Breast epithelium (tissue), 3 donors: ENCODE results near the gene EFNA2.

Source experiments
- CTCF ChIP-seq, 3 donors: fragments of 450-650 bp; IDR thresholded peaks; one replicate each; pipeline ENCODE4 v1.5.1; 2016 to 2017; ENCODE audit warnings: antibody characterized with exemption in 3 of 3, mild to moderate bottlenecking in 3 of 3, moderate library complexity in 3 of 3
- POLR2AphosphoS5 ChIP-seq, 3 donors: sonication (generic); formaldehyde crosslinking; IDR thresholded peaks; one replicate each; pipeline ENCODE4 v1.6.1; 2017; ENCODE audit warnings: antibody characterized with exemption in 3 of 3

GRCh38 chr19:1261538-1261797 is 24.2 kb upstream of the EFNA2 start:
- TF ChIP-seq POLR2AphosphoS5 (IDR thresholded peaks at IDR 0.05) (no peak), CTCF (IDR thresholded peaks at IDR 0.05) (peak in 2 of 3 donors; percentile 34 to 53)
